RPMI7951 (cell line): ENCODE measurements around the gene TBCK. TPM values are rescaled to one million over a fixed set of nuclear protein-coding genes. Genes with fewer than 3 reads are reported as not detected.

Experiments used
- DNase-seq: peaks from one replicate; pipeline ENCODE4 v3.0.0-alpha.2; 2012; ENCODE audit warnings: low read depth
- total RNA-seq: library from RNA; depleted of rRNA; stranded (reverse); fragments of >200 nt; shearing (Covaris generic); gene quantifications from 2 replicates; pipeline ENCODE4 v1.2.3, GENCODE V29; 2014

TBCK gene
- total RNA-seq, 1 experiment from 2014 or later = 22.2 TPM

GRCh38 chr4:106041294-106042002 is 274.6 kb downstream of the TBCK start:
- DNase-seq = no peak

GRCh38 chr4:106039796-106040195 is 276.2 kb downstream of the TBCK start:
- no peak for DNase-seq

GRCh38 chr4:106038908-106039307 is 277.1 kb downstream of the TBCK start:
- DNase-seq = no peak

GRCh38 chr4:106038012-106038411 is 278.0 kb downstream of the TBCK start:
- DNase-seq = no peak

- no peak for DNase-seq
These were observed 279.2 kb downstream of the TBCK start for GRCh38 chr4:106036848-106037247.

- DNase-seq = no peak
These were observed 279.7 kb downstream of the TBCK start for GRCh38 chr4:106036334-106036733.

- DNase-seq = no peak
These were observed 280.8 kb downstream of the TBCK start for GRCh38 chr4:106035204-106035603.

- DNase-seq = peak; percentile 52
These were observed 281.3 kb downstream of the TBCK start for GRCh38 chr4:106034751-106035150.

GRCh38 chr4:106034220-106034619 is 281.8 kb downstream of the TBCK start:
- peak; percentile 4 for DNase-seq

GRCh38 chr4:106033469-106033868 is 282.5 kb downstream of the TBCK start:
- DNase-seq = no peak

- DNase-seq = peak; percentile 91
These were observed 283.1 kb downstream of the TBCK start for GRCh38 chr4:106032851-106033286.

GRCh38 chr4:106022454-106022853 is 293.6 kb downstream of the TBCK start:
- DNase-seq = no peak

- DNase-seq = peak; percentile 8
These were observed 294.1 kb downstream of the TBCK start for GRCh38 chr4:106021737-106022410.

- peak; percentile 20 for DNase-seq
These were observed 296.2 kb downstream of the TBCK start for GRCh38 chr4:106019771-106020170.

- no peak for DNase-seq
These were observed 298.0 kb downstream of the TBCK start for GRCh38 chr4:106017975-106018374.

GRCh38 chr4:106011387-106011786 is 304.6 kb downstream of the TBCK start:
- no peak for DNase-seq

GRCh38 chr4:106010761-106011160 is 305.2 kb downstream of the TBCK start:
- no peak for DNase-seq

GRCh38 chr4:106002994-106003393 is 313.0 kb downstream of the TBCK start:
- no peak for DNase-seq

- no peak for DNase-seq
These were observed 317.6 kb downstream of the TBCK start for GRCh38 chr4:105998171-105999063.

- DNase-seq = peak; percentile 57
These were observed 319.2 kb downstream of the TBCK start for GRCh38 chr4:105996845-105997244.

- DNase-seq = no peak
These were observed 321.0 kb downstream of the TBCK start for GRCh38 chr4:105994841-105995501.

GRCh38 chr4:105994061-105994460 is 321.9 kb downstream of the TBCK start:
- peak; percentile 69 for DNase-seq
